Liver (tissue), 3 donors: Measurements from ENCODE around the gene SLC1A2.
A peak's percentile ranks its signal among the peaks of the same experiment; 100 is the strongest.

ENCODE experiments used
- CTCF ChIP-seq: fragments of 150-350 bp; IDR thresholded peaks from 2 replicates; pipeline ENCODE4 v1.5.1; 2017; ENCODE audit warnings: improper control_type of control experiment, low read depth, low read length; ENCODE audit not compliant: missing input control
- EGR1 ChIP-seq, 2 donors: IDR thresholded peaks; 2 replicates each; pipeline ENCODE4 v1.6.1; 2016 to 2018; ENCODE audit warnings: antibody characterized with exemption in 2 of 2, low read depth in 2 of 2
- FOXA2 ChIP-seq: IDR thresholded peaks from 2 replicates; pipeline ENCODE4 v1.6.1; 2016; ENCODE audit warnings: antibody characterized with exemption
- GABPA ChIP-seq, 2 donors: IDR thresholded peaks in 1 of 2; conservative IDR thresholded peaks in 1 of 2; 2 replicates each; pipeline ENCODE4 v1.6.1; 2016; ENCODE audit warnings: antibody characterized with exemption in 2 of 2, mild to moderate bottlenecking in 1 of 2, moderate library complexity in 1 of 2
- JUND ChIP-seq, 2 donors: IDR thresholded peaks; 2 replicates each; pipeline ENCODE4 v1.6.1; 2016; ENCODE audit warnings: antibody characterized with exemption in 2 of 2
- MAX ChIP-seq: IDR thresholded peaks from 2 replicates; pipeline ENCODE4 v1.6.1; 2016; ENCODE audit warnings: antibody characterized with exemption
- NR2F2 ChIP-seq: IDR thresholded peaks from 2 replicates; pipeline ENCODE4 v1.6.1; 2016; ENCODE audit warnings: antibody characterized with exemption
- TAF1 ChIP-seq: conservative IDR thresholded peaks from 2 replicates; pipeline ENCODE4 v1.6.1; 2016; ENCODE audit warnings: antibody characterized with exemption, mild to moderate bottlenecking
- YY1 ChIP-seq: IDR thresholded peaks from 2 replicates; pipeline ENCODE4 v1.6.1; 2016; ENCODE audit warnings: antibody characterized with exemption, mild to moderate bottlenecking
- ZBTB33 ChIP-seq: IDR thresholded peaks from 2 replicates; pipeline ENCODE4 v1.6.1; 2016; ENCODE audit warnings: antibody characterized with exemption
- donor health status: healthy.
- donor health status: healthy.

- TF ChIP-seq MAX = peak; percentile 58
- peak in 1 of 2 donors; percentile 68 for TF ChIP-seq JUND (IDR thresholded peaks at IDR 0.05)
- no peak for TF ChIP-seq CTCF
- no peak for TF ChIP-seq FOXA2
- TF ChIP-seq YY1 = peak; percentile 50
- no peak for TF ChIP-seq NR2F2
- no peak for TF ChIP-seq TAF1
- TF ChIP-seq GABPA (IDR thresholded peaks at IDR 0.05 in 1 of 2, conservative IDR thresholded peaks at IDR 0.05 in 1 of 2) = no peak
- TF ChIP-seq ZBTB33 = peak; percentile 53
- no peak for TF ChIP-seq EGR1 (IDR thresholded peaks at IDR 0.05; ENCODE audit: low read depth in 2 of 2)
These were observed 208.3 kb downstream of the SLC1A2 start for GRCh38 chr11:35210876-35211546.
